ENCODE data around the gene LAMA5. TPM values are rescaled to one million over a fixed set of nuclear protein-coding genes. Genes with fewer than 3 reads are reported as not detected.

The LAMA5 gene
- total and polyA plus RNA-seq, 2 of the 8 experiments (the other 6 are each of a cell fraction or from before 2014, with no cell fraction given), result 34.4 to 225 TPM

- CTCF ChIA-PET (ENCODE audit: partially characterized antibody), result interaction anchor here (0.8 to 1.3 kb wide), 4 partner anchors 9 to 74 kb away, joined by 3 to 4 read pairs (median 4); no protein-coding TSS in a partner anchor
- Histone ChIP-seq H3K36me3 (ENCODE audit: control insufficient read depth in 2 of 4, insufficient read depth in 4 of 4, low read length in 3 of 4) (peaks cover 44 to 94% (median 78%) of the 10 kb centered on the region in 4 experiments), H2AFZ (ENCODE audit: low read length) (no peak overlapping the region)
- TF ChIP-seq ASH2L (IDR thresholded peaks at IDR 0.05; ENCODE audit: low read length) (no peak), POLR2AphosphoS5 (IDR thresholded peaks at IDR 0.05; ENCODE audit: low read depth, low read length) (no peak), SP4 (IDR thresholded peaks at IDR 0.05; ENCODE audit: low read length) (no peak), RBBP5 (IDR thresholded peaks at IDR 0.05; ENCODE audit: borderline replicate concordance, low read depth, low read length) (no peak), FOSL1 (IDR thresholded peaks at IDR 0.05; ENCODE audit: insufficient read depth, low read depth, low read length) (no peak), JUND (IDR thresholded peaks at IDR 0.05; ENCODE audit: low read length) (no peak), SIX5 (IDR thresholded peaks at IDR 0.05; ENCODE audit: low read depth, low read length) (no peak), NANOG (IDR thresholded peaks at IDR 0.05; ENCODE audit: insufficient read depth, low read depth, low read length, poor library complexity, severe bottlenecking) (no peak), JUN (IDR thresholded peaks at IDR 0.05; ENCODE audit: low read depth, low read length) (no peak), BACH1 (IDR thresholded peaks at IDR 0.05; ENCODE audit: low read length) (no peak), TAF1 (IDR thresholded peaks at IDR 0.05; ENCODE audit: low read depth, low read length) (no peak), POLR2A (IDR thresholded peaks at IDR 0.05; ENCODE audit: control extremely low read depth in 1 of 2, low read depth in 2 of 2, low read length in 2 of 2) (no peak)
- TF ChIP-seq, protein P1, sequence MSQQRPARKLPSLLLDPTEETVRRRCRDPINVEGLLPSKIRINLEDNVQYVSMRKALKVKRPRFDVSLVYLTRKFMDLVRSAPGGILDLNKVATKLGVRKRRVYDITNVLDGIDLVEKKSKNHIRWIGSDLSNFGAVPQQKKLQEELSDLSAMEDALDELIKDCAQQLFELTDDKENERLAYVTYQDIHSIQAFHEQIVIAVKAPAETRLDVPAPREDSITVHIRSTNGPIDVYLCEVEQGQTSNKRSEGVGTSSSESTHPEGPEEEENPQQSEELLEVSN (IDR thresholded peaks at IDR 0.05), result no peak
Measured at GRCh38 chr20:62314711-62315302, 52.3 kb downstream of the LAMA5 start.

More at GRCh38 chr20:62314711-62315302, 52.3 kb downstream of the LAMA5 start:
- H3K56ac ChIP-seq (replicated peaks; ENCODE audit: insufficient read length, low read depth, low read length), result no peak overlapping the region
- H3K4me1 ChIP-seq (replicated peaks in 1 of 4; ENCODE audit: control insufficient read depth in 3 of 4, insufficient read depth in 4 of 4, low read length in 3 of 4), result no peaks in the 10 kb centered on the region
- DNase-seq (ENCODE audit: low read depth in 1 of 2, low spot score in 2 of 2) (no peak), FAIRE-seq (no peak)
- no peak overlapping the region for H3K4ac ChIP-seq (replicated peaks; ENCODE audit: insufficient read length, low read depth, low read length)
- no peaks in the 10 kb centered on the region for H3K79me1 ChIP-seq (ENCODE audit: low read depth, low read length)
- H2BK12ac ChIP-seq (ENCODE audit: low read depth, low read length), result no peak overlapping the region
- no peak overlapping the region; the same call in 1 of the 2 replicates for H2BK5ac ChIP-seq (ENCODE audit: low read depth, low read length)
- H4K91ac ChIP-seq (replicated peaks; ENCODE audit: insufficient read length, low read length), result no peak overlapping the region
- H3K9ac ChIP-seq (replicated peaks in 1 of 4; ENCODE audit: extremely low read depth in 1 of 4, low read depth in 3 of 4, low read length in 3 of 4), result no peak overlapping the region
- H3K9me3 ChIP-seq (ENCODE audit: insufficient read depth in 2 of 2, low read depth in 1 of 2, low read length in 1 of 2), result peaks cover 0 to 26% of the 10 kb centered on the region in 2 experiments; a peak in 2 of 4 replicates
- H3K14ac ChIP-seq (ENCODE audit: insufficient read length), result no peak overlapping the region
- H3K27ac ChIP-seq (ENCODE audit: low read depth, low read length), result no peak overlapping the region
- no peaks in the 10 kb centered on the region; a peak in 1 of 4 replicates for H3K79me2 ChIP-seq (ENCODE audit: control insufficient read depth in 1 of 2, insufficient read depth in 2 of 2, low read length in 2 of 2)
- H2AK5ac ChIP-seq (ENCODE audit: low read depth, low read length), result no peak overlapping the region
- no peak overlapping the region for H3K23ac ChIP-seq (ENCODE audit: insufficient read length)
- no peaks in the 10 kb centered on the region for H3K27me3 ChIP-seq (replicated peaks in 1 of 4; ENCODE audit: control insufficient read depth in 3 of 4, extremely low read depth in 1 of 4, insufficient read depth in 3 of 4, low read length in 3 of 4)
- H4K8ac ChIP-seq (ENCODE audit: extremely low read depth, insufficient read depth, low read length), result peak overlapping the region; percentile 51; the same call in 1 of the 2 replicates
- H4K20me1 ChIP-seq (replicated peaks in 1 of 2; ENCODE audit: control insufficient read depth in 1 of 2, insufficient read depth in 2 of 2, low read length in 2 of 2), result peaks cover 0 to 11% of the 10 kb centered on the region in 2 experiments
- POLR2A ChIA-PET (ENCODE audit: partially characterized antibody), result interaction anchor here (0.9 to 4.1 kb wide), 8 partner anchors 9 to 86 kb away, joined by 3 to 30 read pairs (median 6); partner anchors contain the start of gene ADRM1
- no peaks in the 10 kb centered on the region for H3K23me2 ChIP-seq (ENCODE audit: low read depth, low read length)
- no peak overlapping the region for H2BK120ac ChIP-seq (replicated peaks; ENCODE audit: low read depth, low read length)
- H4K5ac ChIP-seq (ENCODE audit: insufficient read length, low read depth, low read length), result no peak overlapping the region
- no peak overlapping the region for H2BK20ac ChIP-seq (ENCODE audit: low read length)
- H3K4me2 ChIP-seq (ENCODE audit: insufficient read depth in 1 of 2, low read depth in 2 of 2, low read length in 2 of 2), result no peak overlapping the region
- no peak overlapping the region for H3K18ac ChIP-seq (ENCODE audit: extremely low read depth, low read length)
- H2BK15ac ChIP-seq (ENCODE audit: low read length), result no peak overlapping the region
- WGBS, 2 experiments (ENCODE audit: extremely low coverage in 1 of 2, insufficient coverage in 1 of 2, insufficient read length in 1 of 2, insufficient replicate concordance in 2 of 2, low coverage in 1 of 2, low lambda C conversion rate in 2 of 2, missing lambda C conversion rate in 1 of 2), result 95% methylated on average over 20 of the region's 25 CpGs; no CpG with 5 or more reads in 1 of the 2 experiments
- no peak overlapping the region for H3K4me3 ChIP-seq (ENCODE audit: extremely low read depth in 1 of 4, insufficient read depth in 2 of 4, low read depth in 3 of 4, low read length in 4 of 4)

Data from H1 (cell line).